ENCODE data around the gene DCLRE1B. TPM values are rescaled to one million over a fixed set of nuclear protein-coding genes. Genes with fewer than 3 reads are reported as not detected.

DCLRE1B gene
- total and polyA plus RNA-seq, 9 of the 15 experiments (the other 6 are each of a cell fraction or from before 2014, with no cell fraction given) = 10.6 to 28.8 (median 17.2) TPM

GRCh38 chr1:113929750-113930498 lies 24.8 kb downstream of the DCLRE1B start (continued):
- TF ChIP-seq ZNF407 (IDR thresholded peaks at IDR 0.05; ENCODE audit: low read depth) (no peak), ZNF778 (CRISPR knock-in tag; IDR thresholded peaks at IDR 0.05) (no peak), JUND (IDR thresholded peaks at IDR 0.05; ENCODE audit: borderline replicate concordance, low read depth, low read length) (no peak), JUND (tag; IDR thresholded peaks at IDR 0.05; ENCODE audit: borderline replicate concordance, low read depth, low read length) (0 out of 3 replicates have a peak, but pooled peaks have one; percentile 11), RBBP5 (IDR thresholded peaks at IDR 0.05; ENCODE audit: borderline replicate concordance, insufficient read depth, low read length, poor library complexity, severe bottlenecking) (peak; percentile 97), EWSR1 (IDR thresholded peaks at IDR 0.05; ENCODE audit: borderline replicate concordance, low read depth, partially characterized antibody) (no peak), NONO (IDR thresholded peaks at IDR 0.05; ENCODE audit: low read depth in 2 of 2, low read length in 1 of 2) (peak in 1 of 2 experiments; percentile 6; a peak in 1 of 4 replicates), SREBF1 (IDR thresholded peaks at IDR 0.05; ENCODE audit: borderline replicate concordance, low read depth, low read length) (no peak), RFX7 (CRISPR knock-in tag; IDR thresholded peaks at IDR 0.05) (no peak), BCOR (IDR thresholded peaks at IDR 0.05) (peak; percentile 18; the same call in 1 of the 2 replicates), ELF2 (CRISPR knock-in tag; IDR thresholded peaks at IDR 0.05) (no peak), ELF4 (CRISPR knock-in tag; IDR thresholded peaks at IDR 0.05) (no peak), IRF9 (tag; IDR thresholded peaks at IDR 0.05) (no peak), THRB (CRISPR knock-in tag; conservative IDR thresholded peaks at IDR 0.05) (no peak)

All from K562 (cell line).